Right ventricle myocardium superior (tissue), 1 donor: ENCODE results near the gene ETV2. TPM values are rescaled to one million over a fixed set of nuclear protein-coding genes. Genes with fewer than 3 reads are reported as not detected.
A peak's percentile ranks its signal among the peaks of the same experiment; 100 is the strongest.
"Not testable (repeated sequence)": the region's sequence is repeated elsewhere in the genome, so short reads cannot be mapped to it uniquely, and the experiment has no call there.

Experiments
- ATAC-seq: fragments of 200-7000 bp; cut with Tn5 transposase; one replicate; pipeline ENCODE4 v1.9.1; 2020; ENCODE audit warnings: mild to moderate bottlenecking; ENCODE audit not compliant: poor library complexity
- DNase-seq: peaks from one replicate; pipeline ENCODE4 v3.0.0-alpha.2; 2020
- intact Hi-C: fragments of 100-400 bp; cut with DNase I; formaldehyde crosslinking; loops from one replicate; pipeline ENCODE4 v1.11.2; 2022
- total RNA-seq: library from RNA; stranded (reverse); fragmentation: NEBNext Ultra II Directional; extraction: Animal tissue kit (Norgen Biotek cat#: 25700); gene quantifications from one replicate; pipeline ENCODE4 v1.2.1, GENCODE V29; 2021
- donor health status: DM: no; HTN: yes; CAD: no; lungs with severe emphysema.

ETV2 gene
- total RNA-seq, 1 donor from 2014 or later, result 0.32 TPM

DNA sequence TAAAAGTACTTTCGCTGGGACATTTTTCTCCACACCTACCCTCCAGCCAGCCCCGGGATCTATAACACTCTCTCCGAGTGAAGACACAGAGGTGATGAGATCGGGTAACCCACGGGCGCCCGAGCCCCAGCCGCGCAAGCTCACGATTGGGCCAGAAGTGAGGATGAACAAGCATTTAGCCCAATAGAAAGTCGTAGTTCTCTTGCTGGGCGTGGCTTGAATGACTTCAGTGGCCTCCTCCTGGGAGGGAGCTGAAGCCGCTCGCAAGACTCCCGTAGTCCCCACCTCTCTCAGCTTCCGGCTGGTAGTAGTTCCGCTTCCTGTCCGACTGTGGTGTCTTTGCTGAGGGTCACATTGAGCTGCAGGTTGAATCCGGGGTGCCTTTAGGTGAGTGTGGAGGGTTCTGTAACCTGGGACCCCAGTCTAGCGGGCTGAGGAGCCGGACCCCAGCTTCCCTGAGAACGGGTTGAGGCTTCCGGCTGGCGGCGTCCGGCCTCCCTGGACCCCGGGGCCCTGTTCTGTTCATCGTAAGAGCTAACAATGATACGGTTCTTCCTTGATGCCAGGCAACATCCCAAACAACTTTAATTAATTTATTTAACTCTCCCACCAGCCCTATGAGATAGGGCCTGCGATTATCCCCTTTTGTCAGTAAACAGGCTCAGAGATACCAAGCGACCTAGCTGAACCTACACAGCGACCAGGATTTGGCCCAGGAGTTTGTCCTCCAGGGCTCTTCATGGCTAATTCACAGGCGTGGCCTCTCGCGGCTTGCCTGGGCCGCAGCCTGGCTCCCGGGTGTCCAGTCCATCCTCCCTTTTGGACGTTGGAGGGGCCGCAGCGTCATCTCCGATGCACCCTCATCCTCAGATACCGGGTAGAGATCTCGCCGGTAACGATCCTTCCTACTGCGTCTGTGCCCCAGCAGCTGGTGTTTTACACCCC is 6.7 kb downstream of the ETV2 start, which contains the start of gene COX6B1:
COX6B1 (plus strand) TSS at position 307 of the 945 bp plus-strand sequence. CDS start 2,921 bp downstream, outside the sequence.
- intact Hi-C loops, result no loop called here
- peak; percentile 80 for ATAC-seq
- peak; percentile 94 for DNase-seq

DNA sequence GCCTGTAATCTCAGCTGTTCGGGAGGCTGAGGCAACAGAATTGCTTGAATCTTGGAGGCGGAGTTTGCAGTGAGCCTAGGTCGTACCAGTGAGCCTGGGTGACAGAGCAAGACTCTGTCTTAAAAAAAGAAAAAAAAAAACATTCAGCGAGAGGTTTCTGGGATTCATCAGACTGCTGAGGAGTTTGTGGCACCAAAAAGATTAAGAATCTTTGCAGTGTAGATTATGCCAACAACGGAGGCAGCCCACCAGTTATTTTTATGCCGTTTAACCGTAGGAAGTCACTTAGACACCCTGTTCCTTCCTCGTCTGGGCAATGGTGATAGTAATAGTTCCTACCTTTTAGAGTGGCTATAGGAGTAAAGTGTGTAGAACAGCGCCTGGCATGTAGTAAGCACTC is 9.0 kb downstream of the ETV2 start:
- intact Hi-C loops, result no loop called here
- DNase-seq (no peak), ATAC-seq (no peak)

DNA sequence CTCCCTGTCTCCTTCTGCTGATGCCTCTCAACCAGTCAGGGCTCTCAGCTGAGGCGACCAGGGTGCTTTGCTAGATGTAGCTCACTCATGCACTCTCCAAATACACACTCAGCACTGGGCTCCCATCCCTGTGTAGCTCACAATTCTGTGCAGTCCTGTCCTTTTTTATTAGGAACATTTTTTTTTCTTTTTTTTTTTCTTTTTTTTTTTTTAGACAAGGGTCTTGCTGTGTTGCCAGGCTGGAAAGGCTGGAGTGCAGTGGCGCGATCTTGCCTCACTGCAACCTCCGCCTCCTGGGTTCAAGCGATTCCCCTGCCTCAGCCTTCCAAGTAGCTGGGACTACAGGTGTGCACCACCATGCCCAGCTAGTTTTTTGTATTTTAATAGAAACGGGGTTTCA is 13.3 kb downstream of the ETV2 start:
- DNase-seq, intact Hi-C loops, ATAC-seq: not testable (repeated sequence)

DNA sequence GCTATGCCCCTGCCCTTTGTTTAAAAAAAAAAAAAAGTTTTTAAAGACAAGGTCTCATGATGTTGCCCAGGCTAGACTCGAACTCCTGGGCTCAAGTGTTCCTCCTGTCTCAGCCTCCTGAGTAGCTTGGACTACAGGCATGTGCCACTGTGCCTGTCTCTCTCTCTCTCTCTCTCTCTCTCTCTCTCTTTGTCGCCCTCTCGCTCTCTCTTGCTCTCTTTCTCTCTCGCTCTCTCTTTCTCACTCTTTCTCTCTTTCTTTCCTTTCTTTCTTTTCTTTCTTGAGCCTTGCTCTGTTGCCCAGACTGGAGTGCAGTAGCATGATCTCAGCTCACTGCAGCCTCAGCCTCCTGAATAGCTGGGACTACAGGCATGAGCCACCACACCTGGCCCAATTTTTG is 14.1 kb downstream of the ETV2 start:
- ATAC-seq (no peak), DNase-seq (no peak)
- intact Hi-C loops, result no loop called here

DNA sequence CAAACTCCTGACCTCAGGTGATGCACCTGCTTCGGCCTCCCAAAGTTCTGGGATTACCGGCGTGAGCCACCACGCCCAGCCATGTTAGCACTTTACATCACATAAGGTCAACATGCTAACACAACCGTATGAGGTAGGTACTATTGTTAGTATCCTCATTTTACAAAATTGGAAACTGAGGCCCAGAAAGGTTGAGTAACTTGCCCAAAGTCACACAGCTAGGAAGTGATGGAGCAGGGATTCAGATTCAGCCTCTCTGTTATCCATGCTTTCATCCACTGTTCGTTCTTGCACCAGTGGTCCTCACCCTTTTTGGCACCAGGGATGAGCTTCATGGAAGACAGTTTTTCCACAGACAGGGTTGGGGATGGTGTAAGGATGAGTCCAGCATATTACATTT is 15.2 kb downstream of the ETV2 start:
- intact Hi-C loops, result no loop called here
- DNase-seq (no peak), ATAC-seq (no peak)

DNA sequence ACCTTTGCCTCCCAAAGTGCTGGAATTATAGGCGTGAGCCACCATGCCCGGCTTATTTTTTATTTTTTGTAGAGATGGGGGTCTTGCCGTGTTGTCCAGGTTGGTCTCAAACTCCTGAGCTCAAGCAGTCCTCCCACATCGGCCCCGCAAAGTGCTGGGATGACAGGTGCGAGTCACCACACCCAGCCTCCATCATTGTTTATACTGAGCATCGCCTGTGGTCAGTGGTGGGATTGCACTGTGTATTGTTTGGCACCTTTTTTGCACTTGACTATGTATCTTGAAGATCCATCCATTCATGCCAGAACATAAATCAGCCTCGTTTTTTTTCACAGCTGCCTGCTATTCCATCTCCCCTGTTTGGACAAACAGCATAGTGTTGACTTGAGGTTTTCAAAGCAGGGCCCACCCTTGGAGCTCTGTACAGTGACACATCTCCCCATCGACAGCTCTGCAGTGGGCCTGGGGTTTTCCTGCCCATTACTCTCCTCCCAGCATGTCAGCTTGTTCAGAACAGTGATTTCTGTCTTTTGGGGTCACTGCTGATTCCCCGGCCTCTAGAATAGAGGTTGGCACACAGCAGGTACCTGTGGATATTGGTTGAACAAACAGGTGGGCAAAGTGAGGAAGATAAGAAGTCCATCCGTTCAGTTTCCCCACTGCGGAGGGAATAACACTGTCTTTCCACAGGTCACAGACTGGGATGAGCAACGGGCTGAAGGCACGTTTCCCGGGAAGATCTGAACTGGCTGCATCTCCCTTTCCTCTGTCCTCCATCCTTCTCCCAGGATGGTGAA is 16.6 kb downstream of the ETV2 start:
- no peak for ATAC-seq
- intact Hi-C loops, result no loop called here
- no peak for DNase-seq

DNA sequence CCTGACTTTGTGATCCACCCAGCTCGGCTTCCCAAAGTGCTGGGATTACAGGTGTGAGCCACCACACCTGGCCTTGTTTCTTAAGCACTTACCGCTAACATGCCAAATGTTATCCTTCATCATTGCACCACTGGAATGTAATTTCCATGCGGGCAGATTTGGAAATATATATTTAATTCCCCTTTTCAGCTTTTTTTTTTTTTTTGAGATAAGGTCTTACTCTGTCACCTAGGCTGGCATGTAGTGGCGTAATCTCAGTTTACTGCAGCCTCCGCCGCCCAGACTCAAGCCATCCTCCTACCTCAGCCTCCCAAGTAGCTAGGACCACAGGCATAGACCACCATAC is 20.4 kb downstream of the ETV2 start:
- DNase-seq, result no peak
- intact Hi-C loops, result no loop called here
- ATAC-seq, result no peak

DNA sequence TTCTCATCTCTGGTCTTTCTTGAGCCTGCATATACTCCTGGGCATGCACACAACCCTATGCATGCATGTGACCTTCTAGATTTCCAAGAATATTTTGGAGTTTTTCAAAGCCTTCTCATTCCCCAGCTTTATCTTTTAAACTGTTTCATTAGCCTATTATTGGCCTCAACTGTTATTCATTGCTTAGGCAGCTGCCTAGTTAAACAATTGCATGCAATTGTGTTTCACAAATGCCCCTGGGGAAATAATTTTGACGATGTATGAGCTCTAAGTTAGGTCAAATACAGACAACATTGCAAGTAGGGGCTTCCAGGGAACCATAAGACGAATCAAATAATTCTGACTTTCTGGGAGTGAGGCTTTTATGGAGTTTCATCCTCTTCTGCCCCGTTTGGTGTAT is 22.4 kb downstream of the ETV2 start:
- intact Hi-C loops, result no loop called here
- DNase-seq (no peak), ATAC-seq (no peak)

DNA sequence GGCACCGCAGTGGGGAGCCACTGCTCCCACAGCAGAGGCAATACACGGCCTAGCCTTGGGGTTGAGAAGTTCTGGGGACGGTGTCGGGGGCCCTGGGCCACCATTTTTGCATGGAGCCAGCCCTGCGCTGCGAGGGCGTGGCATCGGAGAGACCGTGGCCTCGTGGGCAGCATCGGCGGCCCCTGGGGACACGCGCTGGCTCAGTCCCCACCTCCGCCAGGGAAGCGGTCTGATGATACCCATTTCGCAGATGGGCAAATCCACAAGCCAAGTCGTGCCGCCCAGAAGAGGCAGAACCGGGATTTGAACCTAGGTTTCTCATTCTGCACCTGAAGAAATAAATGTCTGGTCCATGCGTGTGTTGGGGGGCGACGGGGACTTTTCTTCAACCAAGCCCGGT is 23.6 kb downstream of the ETV2 start:
- DNase-seq (no peak), ATAC-seq (no peak)
- intact Hi-C loops, result no loop called here

DNA sequence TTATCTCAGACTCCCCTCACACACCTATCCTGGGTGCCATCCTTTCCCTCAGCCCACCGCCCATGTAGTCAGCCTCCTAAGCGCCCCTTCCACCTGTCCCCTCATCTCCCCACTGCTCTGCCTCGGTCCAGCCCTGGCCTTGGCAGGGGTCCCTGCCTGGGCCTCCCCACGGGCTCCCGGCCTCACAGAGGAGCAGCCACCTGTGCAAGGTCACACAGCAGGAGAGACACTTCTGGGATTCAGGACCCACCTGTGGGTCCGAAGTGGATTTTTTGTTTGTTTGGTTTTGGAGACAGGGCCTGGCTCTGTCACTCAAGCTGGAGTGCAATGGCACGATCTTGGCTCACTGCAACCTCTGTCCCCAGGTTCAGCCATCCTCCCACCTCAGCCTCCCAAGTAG is 24.1 kb downstream of the ETV2 start:
- ATAC-seq (no peak), DNase-seq (no peak)
- intact Hi-C loops, result no loop called here

DNA sequence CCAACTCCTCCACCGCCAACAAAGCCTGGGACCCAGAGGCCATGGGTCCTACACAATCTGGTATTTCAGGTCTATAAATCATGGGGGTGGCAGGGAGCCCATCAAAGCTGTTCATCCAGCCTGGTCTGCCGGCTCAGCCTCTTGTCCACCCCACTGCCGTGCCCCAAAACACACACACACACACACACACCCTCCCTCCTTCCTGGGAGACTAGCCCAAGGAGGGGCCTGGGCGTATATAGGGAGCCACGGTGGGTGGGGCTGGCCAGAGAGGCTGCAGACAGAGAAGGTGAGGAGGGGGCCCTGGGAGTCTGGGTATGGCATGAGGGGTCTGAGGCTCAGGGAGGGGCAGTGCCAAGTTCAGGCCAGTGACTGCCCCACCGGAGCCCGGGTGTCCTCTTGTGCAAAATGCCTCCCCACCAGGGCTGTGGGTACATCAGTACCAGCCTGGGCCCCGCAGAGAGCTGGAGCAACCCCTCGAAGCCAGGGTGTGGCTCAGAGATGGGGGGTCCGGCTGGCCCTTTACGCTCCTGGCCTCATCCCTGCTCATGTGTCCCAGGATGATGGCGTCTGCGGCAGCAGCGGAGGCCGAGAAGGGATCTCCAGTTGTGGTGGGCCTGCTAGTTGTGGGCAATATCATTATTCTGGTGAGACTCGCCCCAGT is 24.8 kb downstream of the ETV2 start, which contains the start of gene UPK1A:
UPK1A (plus strand) TSS at position 267 of the 663 bp plus-strand sequence; CDS start at position 563, 296 bp downstream.
- DNase-seq (no peak), ATAC-seq (no peak)
- intact Hi-C loops, result no loop called here

DNA sequence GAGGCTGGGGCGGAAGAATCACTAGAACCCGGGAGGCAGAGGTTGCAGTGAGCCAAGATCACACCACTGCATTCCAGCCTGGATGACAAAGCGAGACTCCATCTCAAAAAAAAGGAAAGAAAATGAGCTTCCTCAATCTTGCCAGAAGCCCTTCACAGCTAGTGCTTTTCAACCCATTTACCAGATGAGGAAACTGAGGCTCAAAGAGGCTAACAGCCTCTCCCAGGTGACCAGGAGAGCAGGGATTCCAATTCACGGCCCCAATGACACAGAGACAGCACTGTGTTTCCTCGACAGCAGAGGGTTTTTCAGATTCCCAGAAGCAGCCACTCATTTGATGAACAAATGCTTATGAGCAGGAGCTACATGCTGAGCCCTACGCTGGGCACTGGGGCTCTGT is 28.0 kb downstream of the ETV2 start:
- no peak for ATAC-seq
- no peak for DNase-seq
- intact Hi-C loops, result no loop called here

DNA sequence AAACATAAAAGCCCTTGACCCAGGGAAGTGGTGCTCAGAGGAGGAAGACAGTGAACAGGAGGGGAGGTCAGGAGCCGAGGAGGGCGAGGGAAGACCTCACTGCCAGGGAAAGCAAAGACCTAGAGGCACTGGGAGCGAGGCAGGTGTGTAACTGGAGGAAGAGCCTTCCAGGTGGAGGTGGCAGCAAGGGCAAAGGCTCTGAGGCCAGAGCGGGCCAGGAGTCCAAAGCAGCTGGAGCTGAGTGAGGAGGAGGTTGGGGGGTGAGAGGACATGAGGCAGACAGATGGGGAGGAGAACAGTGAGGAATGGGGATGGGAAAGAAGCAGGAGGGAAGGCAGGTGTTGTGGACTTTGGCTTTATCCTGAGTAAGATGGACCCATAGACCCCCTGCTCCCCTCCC is 28.4 kb downstream of the ETV2 start:
- DNase-seq, result no peak
- ATAC-seq, result no peak
- intact Hi-C loops, result no loop called here

DNA sequence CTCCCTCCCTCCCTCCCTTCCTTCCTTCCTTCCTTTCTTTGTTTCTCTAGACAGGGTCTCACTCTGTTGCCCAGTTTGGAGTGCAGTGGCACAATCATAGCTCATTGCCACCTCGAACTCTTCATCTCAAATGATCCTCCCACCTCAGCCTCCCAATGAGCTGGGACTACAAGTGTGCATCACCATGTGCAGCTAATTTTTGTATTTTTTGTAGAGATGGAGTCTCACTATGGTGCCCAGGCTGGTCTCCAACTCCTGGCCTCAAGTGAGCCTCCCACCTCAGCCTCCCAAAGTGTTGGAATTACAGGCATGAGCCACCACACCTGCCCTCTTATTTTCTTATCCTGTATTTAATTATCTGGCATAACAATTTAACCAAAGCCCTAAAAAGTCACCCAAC is 29.1 kb downstream of the ETV2 start:
- intact Hi-C loops, result no loop called here
- ATAC-seq, result no peak

DNA sequence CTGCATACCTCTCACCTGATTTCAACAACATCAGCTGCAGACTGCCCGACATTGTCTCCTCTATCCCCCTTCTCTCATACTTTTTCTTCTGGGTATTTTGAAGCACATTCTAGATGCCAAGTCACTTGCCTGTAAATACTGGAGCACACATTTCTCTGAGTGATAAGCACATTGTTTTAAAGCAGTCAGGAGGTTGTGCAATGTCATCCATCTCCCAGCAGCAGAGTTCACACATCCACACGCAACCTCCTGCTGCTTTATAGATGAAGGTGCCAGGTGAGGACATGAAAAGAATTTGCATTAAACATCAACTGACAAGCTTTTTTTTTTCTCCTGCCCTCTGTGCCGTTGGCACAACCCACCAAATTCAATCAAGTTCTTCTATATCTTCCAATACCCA is 30.3 kb downstream of the ETV2 start:
- intact Hi-C loops, result no loop called here
- ATAC-seq (no peak), DNase-seq (no peak)

More for the DNA sequence above, 29.1 kb downstream of the ETV2 start:
- no peak for DNase-seq

DNA sequence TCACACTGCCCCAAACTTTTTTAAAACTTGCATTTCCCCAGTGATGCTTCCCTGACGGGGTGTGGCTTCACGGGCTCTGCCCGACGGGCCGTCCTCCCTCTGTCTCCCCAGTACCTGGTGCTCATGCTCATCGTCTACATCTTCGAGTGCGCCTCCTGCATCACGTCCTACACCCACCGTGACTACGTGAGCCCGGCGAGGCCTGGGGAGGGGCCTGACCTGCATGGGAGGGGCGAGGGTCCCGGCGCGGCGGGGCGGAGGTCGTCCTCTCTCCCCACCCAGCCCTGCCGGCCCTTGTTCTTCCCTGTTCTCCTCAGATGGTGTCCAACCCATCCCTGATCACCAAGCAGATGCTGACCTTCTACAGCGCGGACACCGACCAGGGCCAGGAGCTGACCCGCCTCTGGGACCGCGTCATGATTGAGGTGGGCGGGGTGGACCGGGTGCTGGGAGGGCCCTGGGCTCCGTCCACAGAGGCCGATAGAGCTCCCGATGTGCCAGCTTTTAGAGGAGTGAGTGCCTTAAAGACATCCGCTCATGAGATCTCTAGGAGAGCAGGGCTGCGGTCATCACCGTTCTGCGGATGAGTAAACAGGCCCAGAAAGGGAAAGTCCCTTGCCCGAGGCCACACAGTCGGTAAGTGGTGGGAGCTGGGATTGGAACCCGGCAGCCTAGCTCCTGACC is 31.7 kb downstream of the ETV2 start:
- DNase-seq, result peak; percentile 56

DNA sequence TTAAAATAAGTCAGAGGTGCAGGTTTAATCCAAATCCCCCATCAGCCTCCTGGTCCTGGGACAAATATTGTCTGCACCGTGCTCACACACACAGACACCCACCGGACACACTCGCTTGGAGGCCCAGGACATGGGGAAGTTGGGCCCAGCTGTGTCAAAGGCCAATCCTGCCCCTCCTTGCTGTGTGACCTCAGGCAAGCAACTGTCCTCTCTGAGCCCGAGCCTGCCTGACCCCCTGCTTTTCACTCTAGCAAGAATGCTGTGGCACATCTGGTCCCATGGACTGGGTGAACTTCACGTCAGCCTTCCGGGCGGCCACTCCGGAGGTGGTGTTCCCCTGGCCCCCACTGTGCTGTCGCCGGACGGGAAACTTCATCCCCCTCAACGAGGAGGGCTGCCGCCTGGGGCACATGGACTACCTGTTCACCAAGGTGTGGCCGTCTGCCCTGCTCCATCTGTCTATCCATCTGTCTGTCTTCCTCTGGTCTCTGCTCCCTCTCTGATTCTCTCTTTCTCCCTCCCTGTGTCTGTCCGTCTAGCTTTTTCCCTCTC is 34.1 kb downstream of the ETV2 start:
- ATAC-seq (no peak), DNase-seq (no peak)
- intact Hi-C loops, result no loop called here

More for the DNA sequence above, 31.7 kb downstream of the ETV2 start:
- intact Hi-C loops, result no loop called here
- peak; percentile 53 for ATAC-seq

DNA sequence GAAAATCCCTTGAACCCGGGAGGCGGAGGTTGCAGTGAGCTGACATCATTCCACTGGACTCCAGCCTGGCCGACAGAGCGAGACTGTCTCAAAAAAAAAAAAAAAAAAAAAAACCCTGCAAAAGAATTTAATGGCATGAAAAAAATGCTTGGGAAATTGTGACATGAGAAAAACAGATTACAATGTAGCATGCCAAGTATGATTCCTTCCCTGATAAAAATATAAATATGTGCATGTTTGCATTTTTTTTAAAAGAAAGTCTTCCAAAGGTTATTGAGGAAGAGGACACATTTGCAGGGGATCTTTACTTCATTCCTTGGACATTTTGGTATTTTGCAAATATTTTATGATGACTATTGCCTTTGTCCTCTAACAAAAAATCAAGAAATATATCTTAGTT is 48.3 kb downstream of the ETV2 start:
- no peak for DNase-seq
- ATAC-seq, result no peak
- intact Hi-C loops, result no loop called here
